Lower leg skin (tissue), 4 donors: ENCODE data around the gene SCD. TPM values are rescaled to one million over a fixed set of nuclear protein-coding genes. Genes with fewer than 3 reads are reported as not detected.
"Not testable (repeated sequence)": the region's sequence is repeated elsewhere in the genome, so short reads cannot be mapped to it uniquely, and the experiment has no call there.

ENCODE experiments used
- DNase-seq, 2 donors: peaks; one replicate each; pipeline ENCODE4 v3.0.0-alpha.2; 2019; ENCODE audit warnings: low spot score in 2 of 2
- H3K4me3 ChIP-seq: fragments of 200-600 bp; sonication (generic); 2 replicates; pipeline ENCODE4 v1.5.1; 2017; ENCODE audit warnings: mild to moderate bottlenecking, low read depth; ENCODE audit not compliant: poor library complexity, severe bottlenecking
- POLR2A ChIP-seq, 2 donors: fragments of 450-650 bp; IDR thresholded peaks; one replicate each; pipeline ENCODE4 v1.6.1; 2016 to 2017; ENCODE audit warnings: antibody characterized with exemption in 2 of 2, mild to moderate bottlenecking in 1 of 2, moderate library complexity in 1 of 2
- WGBS, 2 donors: methylation state at CpG; one replicate each; pipeline ENCODE4 v1.1.5; 2018; 5-methylcytosine and 5-hydroxymethylcytosine counted together
- intact Hi-C: fragments of 100-400 bp; cut with DNase I; formaldehyde crosslinking; loops from one replicate; pipeline ENCODE4 v1.15.0; 2023; ENCODE audit warnings: low total_unique reads
- total RNA-seq, 4 donors: library from RNA; depleted of rRNA; stranded (reverse); fragments of >200 nt; gene quantifications; one replicate each; pipeline ENCODE4 v1.1.0, GENCODE V29; 2016
- TF ChIP-seq, protein P1 (sequence below), 3 donors: fragments of 450-650 bp; IDR thresholded peaks; one replicate each; pipeline ENCODE4 v1.5.1; 2016; ENCODE audit warnings: antibody characterized with exemption in 3 of 3, mild to moderate bottlenecking in 3 of 3, moderate library complexity in 2 of 3

The SCD gene
- total RNA-seq, 4 donors from 2014 or later = 23.8 to 56.7 (median 32.3) TPM

DNA sequence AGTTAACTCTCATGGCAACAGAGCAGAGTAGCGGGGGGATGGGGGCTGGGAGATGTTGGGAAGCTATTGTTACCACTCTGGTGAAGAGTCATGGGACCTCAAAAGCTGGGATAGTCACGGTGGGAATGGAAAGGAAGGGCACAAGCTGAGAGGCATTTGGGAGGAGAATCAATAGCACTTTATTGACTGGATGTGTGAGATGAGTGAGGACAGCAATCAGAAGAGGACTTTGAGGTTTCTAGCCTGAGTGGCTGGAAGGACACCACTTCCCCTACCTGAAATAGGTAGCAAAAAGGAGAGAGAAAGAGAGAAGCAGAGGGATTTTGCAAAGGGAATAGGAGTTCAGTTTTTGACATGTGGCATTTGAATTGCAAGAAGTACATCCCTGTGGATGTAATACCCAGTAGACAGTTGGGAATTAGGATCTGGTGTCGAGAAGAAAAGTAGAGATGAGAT lies 27.2 kb downstream of the SCD start:
- no peak for TF ChIP-seq POLR2A (IDR thresholded peaks at IDR 0.05)
- TF ChIP-seq, protein P1, sequence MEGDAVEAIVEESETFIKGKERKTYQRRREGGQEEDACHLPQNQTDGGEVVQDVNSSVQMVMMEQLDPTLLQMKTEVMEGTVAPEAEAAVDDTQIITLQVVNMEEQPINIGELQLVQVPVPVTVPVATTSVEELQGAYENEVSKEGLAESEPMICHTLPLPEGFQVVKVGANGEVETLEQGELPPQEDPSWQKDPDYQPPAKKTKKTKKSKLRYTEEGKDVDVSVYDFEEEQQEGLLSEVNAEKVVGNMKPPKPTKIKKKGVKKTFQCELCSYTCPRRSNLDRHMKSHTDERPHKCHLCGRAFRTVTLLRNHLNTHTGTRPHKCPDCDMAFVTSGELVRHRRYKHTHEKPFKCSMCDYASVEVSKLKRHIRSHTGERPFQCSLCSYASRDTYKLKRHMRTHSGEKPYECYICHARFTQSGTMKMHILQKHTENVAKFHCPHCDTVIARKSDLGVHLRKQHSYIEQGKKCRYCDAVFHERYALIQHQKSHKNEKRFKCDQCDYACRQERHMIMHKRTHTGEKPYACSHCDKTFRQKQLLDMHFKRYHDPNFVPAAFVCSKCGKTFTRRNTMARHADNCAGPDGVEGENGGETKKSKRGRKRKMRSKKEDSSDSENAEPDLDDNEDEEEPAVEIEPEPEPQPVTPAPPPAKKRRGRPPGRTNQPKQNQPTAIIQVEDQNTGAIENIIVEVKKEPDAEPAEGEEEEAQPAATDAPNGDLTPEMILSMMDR (IDR thresholded peaks at IDR 0.05) = no peak
- intact Hi-C loops = no loop called here
- peak overlapping the region; percentile 28 for H3K4me3 ChIP-seq
- DNase-seq = no peak
- WGBS, 2 donors = 12 to 21% methylated on average over 3 of the region's 3 CpGs

DNA sequence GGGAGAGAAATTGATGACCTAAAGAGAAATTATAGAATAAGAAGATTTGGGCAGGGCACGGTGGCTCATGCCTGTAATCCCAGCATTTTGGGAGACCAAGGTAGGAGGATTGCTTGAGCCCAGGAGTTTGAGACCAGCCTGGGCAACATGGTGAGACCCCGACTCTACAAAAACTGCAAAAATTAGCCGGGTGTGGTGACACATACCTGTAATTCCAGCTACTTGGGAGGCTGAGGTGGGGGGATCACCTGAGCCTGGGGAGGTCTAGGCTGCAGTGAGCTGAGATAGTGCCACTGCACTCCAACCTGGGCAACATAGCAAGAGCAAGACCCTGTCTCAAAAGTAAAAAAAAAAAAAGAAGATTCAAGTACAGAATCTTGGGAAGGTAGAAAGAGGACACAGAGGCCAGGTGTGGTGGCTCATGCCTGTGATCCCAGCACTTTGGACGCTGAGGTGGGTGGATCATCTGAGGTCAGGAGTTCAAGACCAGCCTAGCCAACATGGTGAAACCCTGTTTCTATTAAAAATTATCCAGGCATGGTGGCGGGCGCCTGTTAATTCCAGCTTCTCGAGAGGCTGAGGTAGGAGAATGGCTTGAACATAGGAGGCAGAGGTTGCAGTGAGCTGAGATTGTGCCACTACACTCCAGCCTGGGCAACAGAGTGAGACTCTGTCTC lies 27.8 kb downstream of the SCD start:
- intact Hi-C loops = not testable (repeated sequence)

GRCh38 chr10:100376656-100377055 lies 29.6 kb downstream of the SCD start:
- H3K4me3 ChIP-seq, DNase-seq, intact Hi-C loops: not testable (repeated sequence)
- 84 to 90% methylated on average over 6 of the region's 6 CpGs for WGBS, 2 donors

More for the DNA sequence above, 27.8 kb downstream of the SCD start:
- not testable (repeated sequence) for H3K4me3 ChIP-seq, DNase-seq
- WGBS, 2 donors = 79 to 89% methylated on average over 7 of the region's 7 CpGs

- intact Hi-C loops = no loop called here
- TF ChIP-seq, protein P1 (IDR thresholded peaks at IDR 0.05) = no peak
- TF ChIP-seq POLR2A (IDR thresholded peaks at IDR 0.05) = no peak
- no peak overlapping the region for H3K4me3 ChIP-seq
- no peak for DNase-seq
- WGBS, 2 donors = 88 to 92% methylated on average over 5 of the region's 5 CpGs
These were observed 30.8 kb downstream of the SCD start for GRCh38 chr10:100377830-100378229.

GRCh38 chr10:100380400-100380799 lies 33.4 kb downstream of the SCD start:
- TF ChIP-seq POLR2A (IDR thresholded peaks at IDR 0.05) = no peak
- TF ChIP-seq, protein P1 (IDR thresholded peaks at IDR 0.05) = no peak
- intact Hi-C loops = no loop called here
- no peak overlapping the region for H3K4me3 ChIP-seq
- 99 to 100% methylated on average over 3 of the region's 3 CpGs for WGBS, 2 donors
- no peak for DNase-seq

DNA sequence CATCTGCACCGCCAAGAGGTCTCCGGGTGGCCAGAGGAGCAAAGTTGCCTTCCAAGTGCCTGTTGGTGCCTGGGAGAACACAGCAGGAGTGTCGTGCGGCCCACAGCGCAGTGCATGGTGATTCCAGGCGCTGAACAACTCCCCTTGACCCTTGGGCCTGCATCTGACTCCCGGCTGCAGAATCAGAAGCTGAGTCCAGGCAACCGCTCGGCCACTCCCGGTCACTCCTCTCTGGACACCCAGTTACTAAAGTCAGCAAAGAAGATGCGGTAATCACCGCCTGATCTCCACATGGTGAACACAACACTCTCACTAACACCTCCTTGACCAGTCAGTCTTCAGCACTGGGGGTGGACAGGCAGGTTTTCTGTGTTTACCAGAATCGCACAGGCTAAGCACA lies 35.5 kb downstream of the SCD start:
- intact Hi-C loops = no loop called here
- DNase-seq = no peak
- no peak overlapping the region for H3K4me3 ChIP-seq
- WGBS, 2 donors = 91 to 99% methylated on average over 12 to 13 of the region's 13 CpGs
- TF ChIP-seq, protein P1 (IDR thresholded peaks at IDR 0.05) = no peak
- no peak for TF ChIP-seq POLR2A (IDR thresholded peaks at IDR 0.05)

- no peak overlapping the region for H3K4me3 ChIP-seq
- TF ChIP-seq POLR2A (IDR thresholded peaks at IDR 0.05) = no peak
- TF ChIP-seq, protein P1 (IDR thresholded peaks at IDR 0.05) = no peak
- DNase-seq = no peak
- intact Hi-C loops = no loop called here
- 82 to 85% methylated on average over 2 of the region's 2 CpGs for WGBS, 2 donors
These were observed 36.2 kb downstream of the SCD start for GRCh38 chr10:100383251-100383650.
